D341Med (cell line): Measurements from ENCODE around the gene SDCBP2.

Experiments used
- DNase-seq: peaks from one replicate; pipeline ENCODE4 v3.0.0; 2012; ENCODE audit warnings: low spot score

SDCBP2 gene

DNA sequence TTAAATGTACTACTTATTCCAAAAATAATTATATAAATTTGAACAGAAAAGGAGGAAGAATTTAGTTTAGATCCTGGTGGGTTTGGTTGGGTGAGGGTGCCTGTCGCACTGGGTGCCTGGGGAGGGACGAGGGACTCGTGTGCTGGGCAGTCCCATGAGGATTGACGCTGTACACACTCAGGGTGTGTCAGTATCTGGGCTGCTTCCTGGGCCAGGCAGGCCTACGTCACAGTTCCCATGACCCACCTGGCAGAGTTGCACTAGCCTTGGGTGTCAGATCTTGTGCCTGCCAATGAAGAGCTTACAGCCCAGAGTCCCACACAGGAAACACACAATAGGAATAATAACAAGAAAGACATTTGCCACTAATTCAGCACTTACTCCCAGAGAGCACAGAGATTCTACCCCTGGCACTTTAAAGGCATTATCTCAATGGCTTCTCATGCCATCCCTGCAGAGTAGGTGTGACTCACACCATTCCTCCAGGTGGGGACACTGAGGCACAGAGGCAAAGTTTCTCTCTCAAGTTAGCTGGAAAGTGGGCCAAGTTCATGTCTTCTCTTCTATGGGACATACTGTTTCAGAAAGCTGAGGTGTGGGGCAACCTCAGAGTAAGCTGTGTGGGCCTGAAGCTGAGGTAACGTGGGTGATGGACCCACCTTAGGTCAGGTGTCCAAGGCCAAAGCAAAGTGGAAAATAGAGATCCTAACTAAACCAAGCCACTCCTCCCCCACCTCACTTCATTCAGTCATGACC is 1.3 kb upstream of the SDCBP2 start:
- no peak for DNase-seq

DNA sequence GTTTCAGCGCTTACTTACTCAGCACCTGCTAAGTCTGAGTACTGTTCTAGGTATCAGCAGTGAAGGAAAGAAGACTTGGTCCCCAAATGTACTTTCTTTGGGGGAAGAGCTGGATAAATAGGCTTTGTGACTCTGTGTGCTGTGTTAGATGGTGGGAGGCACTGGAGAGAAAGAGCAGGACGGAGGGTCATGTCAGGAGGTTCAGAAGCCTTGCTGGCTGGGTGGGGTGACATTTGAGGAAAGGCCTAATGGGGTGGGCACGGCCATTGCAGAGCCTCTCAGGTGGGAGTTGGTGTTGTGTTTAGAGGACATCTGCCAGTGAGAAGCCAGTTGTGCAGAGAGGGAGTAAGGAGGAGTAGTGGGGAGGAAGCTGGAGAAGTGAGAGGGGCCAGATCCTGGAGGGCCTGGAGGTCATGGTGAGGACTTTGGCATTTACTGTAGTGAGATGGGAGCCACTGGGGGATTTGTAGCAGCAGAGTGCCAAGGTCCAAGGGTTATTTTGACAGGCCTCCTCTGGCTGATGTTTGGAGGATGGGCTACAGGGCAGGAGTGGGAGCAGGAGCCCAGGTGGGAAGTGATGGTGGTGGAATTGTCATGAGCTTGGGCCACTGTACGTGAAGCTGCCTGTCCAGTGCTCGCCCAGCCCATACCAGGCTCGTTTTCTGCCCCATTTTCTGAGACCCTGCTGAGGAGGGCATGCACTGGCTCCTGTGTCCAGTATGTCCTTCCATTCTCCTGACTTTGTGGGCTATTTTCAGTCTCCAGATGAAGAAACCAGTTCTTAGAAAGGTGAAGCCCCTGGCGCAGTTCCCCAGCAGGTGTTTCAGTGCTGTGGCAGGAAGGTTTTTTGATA is 886 bp downstream of the SDCBP2 start:
- DNase-seq: no peak

DNA sequence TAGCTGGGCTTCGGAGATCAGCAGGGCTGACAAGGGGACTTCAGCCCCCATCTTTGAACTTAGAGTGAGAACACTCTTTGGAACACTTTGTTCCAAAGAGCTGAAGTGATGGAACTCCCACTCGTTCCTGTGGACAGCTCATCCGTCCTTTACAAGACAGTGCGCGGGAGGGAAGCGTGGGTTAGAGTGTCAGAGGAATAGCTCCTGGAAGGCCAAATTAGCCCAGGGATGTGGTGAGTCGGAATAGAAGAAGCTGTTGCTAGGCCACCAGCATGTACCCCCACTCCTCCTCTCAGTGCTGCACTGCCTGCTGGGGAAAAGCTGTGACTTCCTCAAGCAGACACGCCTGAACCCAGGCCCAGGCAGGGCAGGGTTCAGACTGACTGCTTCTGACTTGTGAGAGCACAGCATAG is 1.7 kb downstream of the SDCBP2 start:
- DNase-seq: no peak

DNA sequence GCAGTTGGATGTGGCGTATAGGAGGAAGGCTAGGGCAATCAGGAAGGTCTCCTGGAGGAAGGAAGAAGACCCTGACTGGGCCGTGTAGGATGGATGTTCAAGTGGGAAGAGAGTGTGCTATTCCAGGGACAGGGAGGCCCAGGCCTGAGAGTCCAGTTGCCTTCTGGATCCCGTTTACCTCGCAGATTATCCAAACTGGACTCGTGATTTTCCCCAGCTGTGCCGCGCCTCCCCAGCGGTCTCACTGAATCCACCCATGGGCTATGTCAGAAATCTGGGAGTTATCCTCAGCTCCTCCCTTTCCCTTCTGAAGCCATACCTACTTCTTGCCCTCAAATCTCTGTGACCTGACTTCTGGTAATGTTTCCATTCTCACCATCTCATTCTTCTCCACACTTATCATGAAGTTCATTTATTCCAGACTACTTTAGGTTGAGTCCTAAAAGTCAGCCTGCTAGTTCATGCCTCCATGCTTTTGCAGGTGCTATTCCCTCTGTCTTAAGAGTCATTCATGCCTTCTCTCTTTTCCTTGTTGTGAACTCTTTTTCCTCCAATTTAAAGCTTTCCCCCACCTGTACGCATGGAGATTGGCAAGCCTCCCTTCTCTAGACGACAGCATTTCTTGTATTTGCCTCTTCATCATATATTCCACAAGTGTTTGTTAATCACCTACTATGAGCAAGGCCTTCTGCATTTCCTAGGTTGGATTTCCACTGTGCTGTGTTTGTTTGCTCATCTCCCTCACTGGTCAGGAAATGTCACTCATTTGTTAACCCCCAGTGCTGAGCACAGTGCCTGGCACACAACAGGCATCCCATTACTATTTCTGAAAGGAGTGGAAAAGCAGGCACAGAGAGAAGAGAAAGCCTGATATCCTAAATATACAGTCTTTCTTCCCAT is 2.7 kb downstream of the SDCBP2 start:
- no peak for DNase-seq

DNA sequence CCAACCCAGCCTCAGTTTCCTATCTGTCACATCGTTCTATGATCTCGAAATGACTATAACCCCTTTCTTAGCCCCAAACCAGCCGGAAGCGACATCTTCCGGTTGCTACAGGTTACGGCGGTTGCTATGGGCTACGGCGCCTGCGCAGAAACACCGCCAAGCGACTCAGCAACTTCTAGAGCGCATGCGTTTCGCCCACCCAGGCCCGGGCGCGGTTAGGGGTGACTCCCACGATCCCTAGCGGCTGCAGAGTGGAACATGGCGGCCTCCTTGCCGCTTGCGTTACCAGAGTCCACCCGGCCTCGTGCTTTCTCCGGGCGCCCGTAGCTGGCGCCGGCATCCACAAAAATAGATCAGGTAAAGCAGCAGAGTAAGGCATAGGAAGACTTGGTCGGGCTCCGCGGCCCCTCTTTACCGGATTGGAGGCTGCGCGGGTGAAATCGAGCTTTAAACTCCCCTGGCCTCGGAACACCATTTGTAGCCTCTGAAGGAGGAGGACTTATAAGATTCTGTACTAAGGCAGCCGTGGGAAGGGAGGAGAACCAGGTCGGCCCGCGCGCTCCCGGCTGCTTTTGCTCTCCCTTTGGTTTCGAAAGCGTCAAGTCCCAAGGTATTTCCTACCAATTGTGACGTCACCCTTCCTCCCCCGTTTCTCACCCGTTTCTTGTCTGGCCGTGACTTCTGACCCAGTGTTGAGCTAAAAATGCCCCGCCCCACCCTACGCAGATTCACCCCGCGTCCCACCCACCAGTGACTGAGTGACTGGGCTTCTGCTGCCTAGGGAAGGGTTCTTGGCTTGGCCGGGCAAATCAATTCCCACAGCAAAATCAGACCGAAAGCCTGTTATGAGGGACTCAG is 3.5 kb downstream of the SDCBP2 start:
- DNase-seq: peak; percentile 99

DNA sequence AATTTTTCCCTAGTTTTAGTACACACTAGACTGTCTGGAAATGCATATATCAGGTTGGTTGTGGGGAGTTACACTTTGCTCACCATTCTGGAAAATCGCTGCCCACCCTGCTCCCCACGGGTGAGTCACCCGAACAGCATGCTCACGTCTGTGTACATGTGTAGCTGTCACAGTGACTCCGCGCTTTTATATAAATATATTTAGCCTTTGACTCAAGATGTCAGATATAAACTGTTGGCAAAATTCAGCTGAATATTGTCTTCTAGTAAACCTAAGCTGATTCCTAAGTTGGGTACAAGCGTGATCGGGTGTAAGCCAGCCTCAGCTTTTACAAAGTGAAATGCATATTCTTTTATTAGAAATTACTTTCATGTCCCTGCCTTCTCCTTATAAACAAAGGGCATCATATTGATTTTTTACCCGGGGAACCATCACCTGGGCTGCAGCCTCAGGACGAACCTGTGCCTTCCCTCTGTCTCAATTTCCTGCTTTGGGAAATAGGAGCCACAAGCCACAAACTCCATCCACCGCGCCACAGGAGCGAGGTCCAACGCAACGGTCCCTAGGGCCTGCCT is 4.3 kb downstream of the SDCBP2 start:
- DNase-seq: no peak

DNA sequence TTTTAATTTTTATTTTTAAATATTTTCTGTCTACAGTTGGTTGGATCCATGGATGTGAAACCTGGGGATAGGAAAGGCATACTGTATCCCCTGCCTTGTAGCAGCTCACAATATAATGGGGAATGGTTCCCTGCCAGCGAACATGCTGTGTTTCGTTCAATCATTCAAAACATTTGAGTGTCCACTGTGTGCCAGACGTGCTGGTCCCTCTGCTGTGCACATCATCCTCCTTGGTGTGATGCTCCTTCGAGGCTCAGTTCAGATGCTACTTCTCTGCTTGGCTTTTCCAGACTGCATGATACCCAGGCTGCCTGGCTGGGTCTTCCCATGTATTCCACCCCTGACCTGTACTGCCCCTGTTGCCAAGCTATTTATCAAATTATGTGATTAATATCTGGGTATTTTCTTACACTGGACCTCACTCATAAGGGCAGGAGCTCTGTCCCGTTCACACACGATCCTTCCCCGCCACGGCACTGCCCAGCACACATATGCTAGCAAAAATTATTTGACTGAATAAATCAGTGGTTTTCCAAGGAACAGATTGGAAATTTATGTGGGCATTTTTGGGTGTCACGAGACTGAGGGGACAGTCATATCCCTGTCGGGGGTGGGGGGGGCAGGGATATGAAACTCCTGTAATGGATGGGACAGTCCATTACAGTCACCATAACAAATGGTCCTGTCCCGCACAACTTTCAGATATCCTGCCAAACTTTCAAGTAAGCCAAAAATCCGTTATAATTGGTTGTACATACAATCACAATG is 4.9 kb downstream of the SDCBP2 start:
- DNase-seq: no peak

DNA sequence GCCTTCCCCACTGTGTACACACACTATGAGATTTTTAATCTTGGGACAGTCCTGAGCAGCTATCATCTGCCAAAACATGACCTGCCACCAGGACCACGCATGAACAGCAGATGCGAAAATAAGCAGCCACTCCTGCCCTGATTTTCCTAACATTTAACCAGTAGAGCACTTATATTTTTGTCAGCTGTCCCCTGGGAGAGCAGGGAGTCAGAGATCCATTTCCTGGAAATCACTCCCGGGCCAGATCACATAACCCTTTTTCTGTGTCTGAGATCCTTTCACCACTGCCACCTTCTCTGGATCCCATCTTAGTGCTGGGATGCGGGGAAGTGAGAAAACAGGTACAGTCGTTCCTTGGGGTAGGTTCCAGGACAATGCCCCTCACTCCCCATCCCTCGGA is 5.7 kb downstream of the SDCBP2 start:
- DNase-seq: no peak

DNA sequence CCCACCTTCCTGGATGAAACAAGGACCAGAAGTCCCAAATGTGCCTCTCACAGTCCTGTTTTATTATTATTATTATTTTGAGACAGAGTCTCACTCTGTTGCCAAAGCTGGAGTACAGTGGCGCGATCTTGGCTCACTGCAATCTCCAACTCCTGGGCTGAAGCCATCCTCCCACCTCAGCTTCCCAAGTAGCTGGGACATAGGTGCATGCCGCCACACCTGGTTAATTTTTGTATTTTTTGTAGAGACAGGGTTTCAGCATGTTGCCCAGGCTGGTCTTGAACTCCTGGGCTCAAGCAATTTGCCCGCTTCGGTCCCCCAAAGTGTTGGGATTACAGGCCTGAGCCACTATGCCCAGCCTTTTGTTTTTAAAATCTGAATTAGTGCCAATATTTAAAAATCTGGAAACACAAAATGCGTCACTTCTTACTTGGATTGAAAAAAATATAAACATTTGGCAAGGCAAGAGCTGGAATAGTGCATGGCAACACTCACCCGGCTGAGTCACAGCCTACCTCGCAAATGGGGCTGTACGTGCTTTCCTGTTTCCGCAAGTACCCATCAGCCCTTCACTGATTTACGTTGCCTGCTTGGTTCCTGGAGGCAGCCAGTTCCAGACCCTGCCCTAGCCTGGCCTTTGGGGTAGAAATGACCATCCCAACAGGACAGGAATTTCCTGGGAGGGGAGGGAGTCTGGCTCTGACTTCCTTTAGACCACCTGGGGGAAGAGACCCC is 6.3 kb downstream of the SDCBP2 start:
- DNase-seq: no peak

DNA sequence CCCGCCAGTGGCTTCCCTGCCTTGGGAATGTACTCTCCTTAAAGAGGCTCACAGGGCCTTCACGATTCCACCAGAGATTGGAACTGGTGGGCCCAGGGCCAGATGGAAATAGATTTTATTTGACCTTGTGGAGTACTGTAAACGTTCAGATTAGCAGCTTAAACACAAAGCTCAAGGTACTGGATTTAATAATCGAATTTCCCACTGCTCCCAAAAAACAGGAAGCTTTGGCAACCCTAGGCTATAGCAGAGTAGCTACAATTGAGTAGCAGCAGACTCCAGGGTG is 7.3 kb downstream of the SDCBP2 start:
- DNase-seq: no peak

DNA sequence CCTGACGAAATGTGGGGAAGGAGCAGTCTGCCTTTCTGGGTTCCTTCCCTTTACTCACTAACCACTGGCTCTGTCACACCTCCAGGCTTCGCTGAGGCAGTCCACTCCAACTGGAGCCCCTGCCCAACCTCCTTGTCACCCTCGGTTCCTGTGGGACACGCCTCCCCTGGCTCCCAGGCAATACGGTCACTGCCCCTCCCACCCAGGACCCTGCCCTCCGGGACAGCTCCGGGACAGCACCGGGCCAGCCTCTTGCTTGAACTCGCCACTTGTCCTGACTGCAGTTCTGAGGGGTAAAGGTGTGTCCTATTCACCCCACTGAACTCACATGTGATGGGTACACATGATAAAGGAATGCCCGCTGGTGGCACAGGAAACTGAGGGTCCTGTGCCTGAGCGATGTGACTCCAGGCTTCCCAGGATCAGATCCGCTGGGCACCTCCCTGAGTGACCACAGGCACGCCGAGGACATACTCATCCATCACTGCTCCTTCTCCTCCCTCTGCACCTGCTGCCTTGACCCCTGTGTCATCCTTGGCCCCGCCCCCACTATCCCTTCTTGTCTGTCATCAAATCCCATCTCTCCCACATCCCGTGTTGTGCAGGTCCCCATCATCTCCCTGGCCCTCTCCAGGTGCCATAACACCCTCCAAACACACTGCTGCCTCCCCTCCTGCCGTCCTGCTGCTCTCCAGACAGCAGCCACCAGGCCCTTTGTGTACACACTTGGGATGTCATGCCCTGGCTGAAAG is 7.9 kb downstream of the SDCBP2 start:
- no peak for DNase-seq

DNA sequence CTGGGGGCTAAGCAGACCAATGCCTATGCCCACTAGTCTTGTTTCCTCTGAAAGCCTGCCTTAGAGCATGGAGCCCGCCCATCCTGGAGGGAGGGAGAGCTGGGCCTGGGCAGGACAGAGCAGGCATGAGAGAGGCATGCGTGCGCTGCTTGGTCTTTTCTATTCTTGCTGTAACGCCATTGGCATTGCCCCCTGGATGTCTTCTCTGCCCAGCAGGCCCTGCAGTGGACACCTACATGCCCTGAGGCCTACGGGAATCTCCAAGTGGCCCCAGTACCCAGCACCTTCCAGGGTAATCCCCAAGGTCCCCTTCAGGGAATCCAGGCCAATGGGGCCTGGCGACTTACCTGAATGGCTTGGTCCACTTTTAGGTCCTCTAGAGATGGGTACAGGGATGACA is 8.9 kb downstream of the SDCBP2 start:
- DNase-seq: no peak

DNA sequence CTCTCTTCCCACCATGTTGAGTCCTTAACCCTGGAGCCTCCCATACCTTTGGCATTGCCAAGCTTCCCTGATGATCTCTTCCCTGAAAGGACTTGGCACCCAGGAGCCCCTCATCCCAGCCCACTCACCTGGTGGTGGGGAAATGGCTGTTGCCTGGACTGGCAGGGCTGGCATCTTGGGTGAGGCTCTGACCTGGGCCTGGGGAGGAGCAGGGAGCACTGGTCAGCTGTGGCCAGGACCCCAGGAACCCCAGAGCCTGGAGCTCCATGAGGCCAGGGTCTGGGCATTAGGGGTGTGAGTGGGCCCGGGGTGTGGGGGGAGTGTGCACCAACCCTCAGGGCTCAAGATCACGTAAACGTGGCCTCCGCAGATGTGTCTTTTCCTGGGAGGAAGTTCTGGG is 9.5 kb downstream of the SDCBP2 start:
- no peak for DNase-seq

DNA sequence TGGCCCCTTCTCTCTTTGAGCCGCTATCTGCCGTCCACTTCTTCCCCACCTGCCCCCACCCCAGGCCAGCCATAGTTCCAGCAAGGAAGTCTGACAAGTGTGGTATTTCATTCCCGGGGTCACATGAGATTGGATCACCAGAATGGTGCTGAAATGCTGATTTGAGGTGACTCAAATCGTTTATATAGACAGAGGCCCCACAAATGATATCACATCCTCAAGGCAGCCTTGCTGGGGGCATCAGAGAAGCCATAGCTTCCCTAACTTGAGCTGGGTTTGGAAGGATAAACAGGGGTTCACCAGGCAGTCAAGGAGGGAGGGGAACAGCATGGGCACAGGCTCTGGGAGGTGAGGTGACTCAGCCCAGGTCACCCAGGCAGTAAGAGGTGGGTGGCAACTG is 9.9 kb downstream of the SDCBP2 start:
- no peak for DNase-seq

DNA sequence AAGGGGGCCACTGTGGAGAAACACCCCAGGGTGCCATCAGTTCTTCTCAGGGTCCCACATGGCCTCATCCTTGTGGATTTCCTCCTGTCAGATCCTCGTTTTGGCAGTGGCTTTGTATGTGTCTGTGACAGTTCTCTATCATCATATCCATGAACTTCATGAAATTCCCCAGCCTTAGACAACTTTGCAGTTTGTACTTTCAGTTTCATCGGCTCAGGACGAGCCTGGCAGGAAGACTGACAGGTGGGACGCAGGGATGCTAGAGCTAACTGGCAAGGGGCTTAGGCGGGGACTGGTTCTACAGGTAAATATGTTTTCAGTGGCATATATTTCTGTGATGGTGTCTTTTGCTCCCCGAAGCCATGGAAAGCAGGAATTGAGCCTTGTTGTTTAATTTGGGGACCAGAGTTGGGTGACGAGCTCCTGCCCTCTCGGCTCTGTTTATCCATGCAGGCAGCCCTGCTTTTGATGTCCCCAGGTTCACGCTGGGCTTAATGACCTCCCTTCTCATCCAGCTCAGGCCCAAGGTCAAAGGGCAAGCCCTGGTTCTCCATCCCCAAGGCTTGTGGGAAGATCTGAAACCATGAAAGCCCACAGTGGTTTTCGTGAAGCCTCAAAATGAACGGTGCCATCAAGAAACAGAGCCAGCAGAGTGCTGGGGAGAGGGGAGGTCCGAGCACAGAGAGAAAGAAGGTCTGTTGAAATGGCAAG is 11.2 kb downstream of the SDCBP2 start:
- no peak for DNase-seq

DNA sequence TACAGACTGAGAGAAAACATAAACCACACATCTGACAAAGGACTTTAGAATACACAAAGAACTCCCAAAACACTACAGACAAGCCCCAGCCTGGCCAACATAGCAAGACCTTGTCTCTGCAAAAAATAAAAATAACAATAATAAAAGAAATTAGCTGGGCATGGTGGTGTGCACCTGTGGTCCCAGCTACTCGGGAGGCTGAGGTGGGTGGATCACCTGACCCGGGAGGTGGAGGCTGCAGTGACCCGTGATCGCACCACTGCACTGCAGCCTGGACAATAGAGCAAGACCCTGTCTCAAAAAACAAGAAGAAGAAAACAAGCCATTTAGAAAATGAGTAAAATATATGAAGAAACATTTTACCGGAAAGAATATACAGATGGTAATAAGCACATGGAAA is 13.1 kb downstream of the SDCBP2 start:
- no peak for DNase-seq

DNA sequence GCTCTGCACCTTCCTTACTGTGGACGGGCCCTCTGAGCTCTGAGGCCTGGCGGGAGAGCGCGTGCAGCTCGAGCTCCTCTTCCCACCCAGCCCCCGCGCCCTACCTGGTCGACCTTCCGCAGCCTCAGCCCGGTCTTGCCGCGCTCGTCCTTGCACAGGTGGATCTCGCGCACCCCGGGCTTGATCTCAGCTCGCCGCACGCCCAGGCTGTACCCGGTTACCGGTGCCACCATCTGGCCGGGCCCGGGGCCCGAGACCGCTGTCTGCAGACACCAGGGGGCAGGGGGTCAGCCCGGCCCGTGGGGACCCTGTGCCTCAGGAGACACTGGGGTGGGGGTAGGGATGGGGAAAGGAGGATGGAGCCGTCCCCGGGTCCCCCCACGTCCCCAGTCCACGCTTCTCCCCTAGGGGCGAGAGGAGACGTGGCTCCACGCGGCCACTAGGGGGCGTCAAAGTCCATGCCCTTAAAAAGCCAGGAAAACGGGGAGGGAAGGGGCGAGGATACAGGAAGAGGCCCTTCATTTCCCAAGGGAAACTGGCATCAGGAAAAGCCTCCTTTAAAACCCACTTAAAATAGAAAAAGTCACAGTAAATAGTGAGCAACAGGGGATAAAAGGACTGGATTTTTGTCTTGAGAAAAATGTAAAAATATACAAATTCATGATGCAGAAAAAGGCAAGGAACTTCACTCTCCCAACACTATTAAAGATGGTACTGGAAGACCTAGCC is 15.5 kb downstream of the SDCBP2 start:
- peak; percentile 89 for DNase-seq

DNA sequence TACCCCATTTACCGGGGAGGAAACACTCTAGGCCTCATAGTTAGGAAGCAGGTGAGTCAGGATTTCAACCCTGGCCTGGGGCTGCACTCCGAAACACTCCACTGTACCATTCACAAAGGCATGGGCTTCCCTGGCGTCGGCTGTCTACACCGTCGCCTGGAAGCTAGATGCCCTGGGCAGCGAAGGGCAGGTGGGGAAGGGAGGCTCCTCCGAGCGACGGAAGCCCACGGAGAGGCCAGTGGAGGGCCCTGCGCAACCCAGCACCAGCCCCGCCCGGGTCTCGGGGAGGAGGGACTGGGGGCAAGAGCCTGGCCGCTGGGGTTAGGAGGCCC is 16.1 kb downstream of the SDCBP2 start:
- no peak for DNase-seq
